Measurements from ENCODE around the gene ERAP2.

The ERAP2 gene

DNA sequence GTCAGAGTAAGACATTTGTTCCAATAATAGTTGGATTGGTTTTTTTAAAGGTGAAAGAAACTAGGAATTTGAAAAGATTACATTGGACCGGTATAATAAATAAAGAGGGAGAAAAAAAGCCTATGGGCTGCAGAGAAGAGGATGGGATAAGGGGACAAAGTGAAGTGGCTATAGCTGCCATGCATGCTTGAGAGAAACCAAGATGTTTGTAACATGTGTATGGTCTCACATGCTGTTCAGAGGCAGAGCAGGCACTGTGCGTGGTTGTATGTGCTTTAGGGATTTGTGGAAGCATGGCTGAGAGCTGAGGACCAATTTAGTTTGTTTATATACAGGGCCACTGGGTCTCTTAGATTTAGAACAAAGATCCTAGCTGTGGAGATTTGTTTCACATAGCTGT is 92.3 kb downstream of the ERAP2 start:
- DNase-seq = no peak

Data from DMS153 (cell line).